Endothelial cell of umbilical vein (primary cell): ENCODE results near the gene TMF1. TPM values are rescaled to one million over a fixed set of nuclear protein-coding genes. Genes with fewer than 3 reads are reported as not detected.

Source experiments
- BruUV-seq: library from RNA; stranded (reverse); fragments of 400-500 nt; replicated peaks from 2 replicates; lab custom pipeline; 2021; lab: Mats Ljungman, UMichigan
- CTCF ChIA-PET: fragments of 300-600, 350-600 bp; sonication (Branson Sonifier 250); formaldehyde crosslinking; loops from one replicate; lab custom pipeline; 2021; ENCODE audit warnings: antibody characterized with exemption, inconsistent platforms; lab: Charles Lee
- POLR2A ChIA-PET: fragments of 300-600, 350-600 bp; sonication (Branson Sonifier 250); formaldehyde crosslinking; loops from one replicate; lab custom pipeline; 2021; ENCODE audit warnings: antibody characterized with exemption, inconsistent platforms; lab: Charles Lee
- DNase-seq: peaks from one replicate; pipeline ENCODE4 v3.0.0-alpha.2; 2011; ENCODE audit warnings: low read depth, low spot score
- FAIRE-seq: peaks from 2 replicates; lab custom pipeline; 2011; peaks lifted over from hg19 to GRCh38; lab: Jason Lieb, UNC
- H2AFZ ChIP-seq: 2 replicates; pipeline ENCODE4 v1.6.0; 2012; ENCODE audit warnings: low read depth, low read length, control low read depth, inconsistent platforms
- H3K27ac ChIP-seq: 2 replicates; pipeline ENCODE4 v1.5.1; 2011; ENCODE audit warnings: low read depth, mild to moderate bottlenecking, control low read depth, low read length, moderate library complexity; ENCODE audit not compliant: insufficient read depth
- H3K27me3 ChIP-seq, 2 experiments: 2 replicates each; pipeline versions ENCODE4 v1.6.0 to v1.6.1; 2011; ENCODE audit warnings: low read length in 2 of 2, mixed read lengths in 1 of 2; ENCODE audit not compliant: control insufficient read depth in 2 of 2, insufficient read depth in 2 of 2
- H3K36me3 ChIP-seq, 2 experiments: 2 replicates in 1 of 2; 3 replicates in 1 of 2; pipeline ENCODE4 v1.5.1; 2011; ENCODE audit warnings: low read length in 2 of 2, mild to moderate bottlenecking in 1 of 2, moderate library complexity in 1 of 2; ENCODE audit not compliant: control insufficient read depth in 2 of 2, insufficient read depth in 2 of 2; ENCODE audit errors: extremely low read depth in 1 of 2
- H3K4me1 ChIP-seq: 3 replicates; pipeline ENCODE4 v1.5.1; 2011; ENCODE audit warnings: mild to moderate bottlenecking, low read length; ENCODE audit not compliant: control insufficient read depth, insufficient read depth; ENCODE audit errors: extremely low read depth
- H3K4me2 ChIP-seq: 2 replicates; pipeline ENCODE4 v1.6.1; 2011; ENCODE audit warnings: low read length, control low read depth, mixed read lengths; ENCODE audit not compliant: insufficient read depth
- H3K4me3 ChIP-seq, 3 experiments: fragments of 200-600 bp in 1 of 3; sonication (generic), shearing (Covaris generic) in 1 of 3; replicated peaks in 1 of 3; 2 replicates each; pipeline ENCODE4 v1.5.1; 2011 to 2016; ENCODE audit warnings: control low read depth in 3 of 3, low read length in 3 of 3, mild to moderate bottlenecking in 2 of 3, inconsistent platforms in 1 of 3, low read depth in 1 of 3, moderate library complexity in 1 of 3; ENCODE audit not compliant: insufficient read depth in 1 of 3
- H3K79me2 ChIP-seq: 2 replicates; pipeline ENCODE4 v1.6.0; 2012; ENCODE audit warnings: low read length, inconsistent platforms; ENCODE audit not compliant: control insufficient read depth, insufficient read depth
- H3K9ac ChIP-seq: replicated peaks from 2 replicates; pipeline ENCODE3; 2011; ENCODE audit warnings: low read length, control low read depth; ENCODE audit not compliant: insufficient read depth; ENCODE audit errors: extremely low read depth
- H3K9me1 ChIP-seq: replicated peaks from 3 replicates; pipeline ENCODE4 v1.6.0; 2011; ENCODE audit warnings: mild to moderate bottlenecking, low read length; ENCODE audit not compliant: control insufficient read depth, insufficient read depth; ENCODE audit errors: extremely low read depth
- H3K9me3 ChIP-seq: replicated peaks from 2 replicates; pipeline ENCODE4 v1.5.1; 2012; ENCODE audit warnings: low read length, inconsistent platforms; ENCODE audit not compliant: control insufficient read depth, insufficient read depth
- H4K20me1 ChIP-seq: replicated peaks from 2 replicates; pipeline ENCODE3; 2011; ENCODE audit warnings: mild to moderate bottlenecking, low read length; ENCODE audit not compliant: control insufficient read depth, insufficient read depth; ENCODE audit errors: extremely low read depth
- CTCF ChIP-seq, 2 donors: IDR thresholded peaks; 1 replicate in 1 of 2; 2 replicates in 1 of 2; pipeline ENCODE4 v1.5.1; 2011; ENCODE audit warnings: low read length in 2 of 2, mild to moderate bottlenecking in 2 of 2, moderate library complexity in 2 of 2, control low read depth in 1 of 2, inconsistent platforms in 1 of 2, low read depth in 1 of 2; ENCODE audit not compliant: insufficient read depth in 1 of 2; ENCODE audit errors: extremely low read depth in 1 of 2
- FOS ChIP-seq: IDR thresholded peaks from 2 replicates; pipeline ENCODE4 v1.6.1; 2011; ENCODE audit warnings: mild to moderate bottlenecking, low read length, moderate library complexity, borderline replicate concordance; ENCODE audit not compliant: insufficient read depth
- GATA2 ChIP-seq: IDR thresholded peaks from 2 replicates; pipeline ENCODE4 v1.7.0; 2011; ENCODE audit warnings: low read depth, mild to moderate bottlenecking, moderate library complexity, mixed read lengths, low read length; ENCODE audit not compliant: insufficient read length, insufficient read depth
- JUN ChIP-seq: IDR thresholded peaks from 2 replicates; pipeline ENCODE4 v1.6.1; 2011; ENCODE audit warnings: borderline replicate concordance, low read depth; ENCODE audit not compliant: insufficient read length, insufficient read depth
- POLR2A ChIP-seq: IDR thresholded peaks from 2 replicates; pipeline ENCODE4 v1.6.1; 2012; ENCODE audit warnings: low read depth, mild to moderate bottlenecking, control low read depth, low read length
- dilution Hi-C: fragments of 300-500 bp; cut with MboI; formaldehyde crosslinking; loops from one replicate; pipeline ENCODE4 v1.15.0; 2019; ENCODE audit warnings: low sequenced_read_pairs; ENCODE audit not compliant: extremely low pct_ligation_motif_present
- intact Hi-C: fragments of 100-400 bp; cut with micrococcal nuclease; formaldehyde crosslinking; loops from one replicate; pipeline ENCODE4 v1.10.0; 2022
- polyA plus RNA-seq, 4 experiments: library from polyadenylated mRNA; depleted of rRNA in 3 of 4; stranded (reverse) in 3 of 4; unstranded in 1 of 4; fragments of >200 nt; gene quantifications; 2 replicates each; pipeline versions ENCODE4 v1.2.1 to v1.2.3, GENCODE V29; 2011 to 2012; ENCODE audit warnings: missing spikeins in 1 of 4
- total RNA-seq: library from RNA; stranded (reverse); gene quantifications from 2 replicates; pipeline ENCODE4 v1.2.3, GENCODE V29; 2021

Gene TMF1
- total and polyA plus RNA-seq, 2 donors (not counting 3 experiments of a cell fraction or from before 2014, with no cell fraction given): 3.7 to 32.7 TPM

GRCh38 chr3:69012800-69013252, 39.3 kb downstream of the TMF1 start:
- H4K20me1 ChIP-seq: no peaks in the 10 kb centered on the region
- intact Hi-C loops: loop anchor here (1.0 to 2.0 kb wide), 3 partner anchors 20 to 72 kb away; partner anchors contain the start of gene ARL6IP5
- peaks cover 53% of the 10 kb centered on the region for H3K4me1 ChIP-seq
- H3K27ac ChIP-seq: peak overlapping the region; percentile 97
- H2AFZ ChIP-seq: peak overlapping the region; percentile 14
- CTCF ChIA-PET: interaction anchor here (1.2 to 2.7 kb wide), 5 partner anchors 11 to 39 kb away, joined by 4 to 14 read pairs (median 5); partner anchors contain the start of gene TMF1
- H3K27me3 ChIP-seq: no peaks in the 10 kb centered on the region
- dilution Hi-C loops: no loop called here
- no peaks in the 10 kb centered on the region for H3K9me1 ChIP-seq
- peak overlapping the region; percentile 92 for H3K4me2 ChIP-seq
- peak in 1 of 2 donors; percentile 23 for TF ChIP-seq CTCF (IDR thresholded peaks at IDR 0.05; ENCODE audit: extremely low read depth in 1 of 2, insufficient read depth in 1 of 2, low read depth in 1 of 2, low read length in 2 of 2)
- TF ChIP-seq JUN: no peak
- no peak for TF ChIP-seq FOS
- no peak for TF ChIP-seq POLR2A
- no peak for TF ChIP-seq GATA2
- H3K4me3 ChIP-seq: peak overlapping the region; percentile 56 to 80 (median 76)
- peak overlapping the region; percentile 98 for H3K9ac ChIP-seq
- H3K36me3 ChIP-seq: peaks cover 2 to 4% of the 10 kb centered on the region in 2 experiments
- DNase-seq (peak; percentile 65), FAIRE-seq (no peak)
- POLR2A ChIA-PET: interaction anchor here (0.5 to 1.9 kb wide), 2 partner anchors 20 to 85 kb away, joined by 3 to 8 read pairs; no protein-coding TSS in a partner anchor
- no peaks in the 10 kb centered on the region for H3K9me3 ChIP-seq
- BruUV-seq: no TSS peak
- H3K79me2 ChIP-seq: peaks cover 12% of the 10 kb centered on the region
